GM18907 (cell line): Measurements from ENCODE around the gene TRMT11.
"Not testable (repeated sequence)": the region's sequence is repeated elsewhere in the genome, so short reads cannot be mapped to it uniquely, and the experiment has no call there.

Experiments used
- ATAC-seq: cut with Tn5 transposase; IDR thresholded peaks from one replicate; pipeline ENCODE4 v1.9.1; 2021; ENCODE audit warnings: mild to moderate bottlenecking, moderate library complexity; ENCODE audit not compliant: unreplicated experiment

TRMT11 gene

DNA sequence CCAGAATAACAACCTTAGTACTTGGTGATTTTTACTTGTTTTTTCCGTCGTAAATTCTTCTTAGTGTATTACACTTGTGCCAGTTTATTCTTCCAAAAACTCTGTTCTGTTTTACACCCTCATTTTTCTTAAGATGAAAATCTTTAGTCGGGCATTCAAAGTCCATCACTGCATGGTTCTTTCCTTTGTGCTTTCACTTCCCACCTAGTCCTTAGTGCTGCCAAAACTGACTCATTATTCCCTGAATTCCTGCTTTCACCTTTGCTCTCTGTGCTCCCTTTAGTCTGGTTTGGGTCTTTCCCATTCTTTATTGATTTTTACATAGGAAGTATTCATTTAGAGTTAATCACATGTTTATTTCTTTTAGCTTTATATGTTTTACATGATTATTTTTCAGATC, 3.3 kb downstream of the TRMT11 start:
- no peak for ATAC-seq

DNA sequence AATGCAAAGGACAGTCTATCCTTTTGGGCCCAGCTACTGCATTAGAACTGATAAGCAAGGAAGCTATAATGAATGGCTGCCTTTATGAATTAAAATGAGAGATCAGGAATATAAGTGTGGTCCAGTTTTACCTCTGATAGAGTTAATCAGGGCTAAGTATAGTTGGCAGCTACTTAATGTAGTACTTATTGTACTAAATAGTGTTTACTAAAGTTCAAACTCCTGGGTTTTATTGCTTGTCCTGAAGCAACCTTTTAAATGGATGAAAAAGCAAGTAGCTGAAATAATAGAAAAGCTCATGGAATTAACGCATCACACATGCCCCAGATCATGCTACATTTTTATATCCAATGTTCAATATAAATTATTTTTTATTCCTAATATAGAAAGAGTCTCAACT, 5.3 kb downstream of the TRMT11 start:
- ATAC-seq: no peak

DNA sequence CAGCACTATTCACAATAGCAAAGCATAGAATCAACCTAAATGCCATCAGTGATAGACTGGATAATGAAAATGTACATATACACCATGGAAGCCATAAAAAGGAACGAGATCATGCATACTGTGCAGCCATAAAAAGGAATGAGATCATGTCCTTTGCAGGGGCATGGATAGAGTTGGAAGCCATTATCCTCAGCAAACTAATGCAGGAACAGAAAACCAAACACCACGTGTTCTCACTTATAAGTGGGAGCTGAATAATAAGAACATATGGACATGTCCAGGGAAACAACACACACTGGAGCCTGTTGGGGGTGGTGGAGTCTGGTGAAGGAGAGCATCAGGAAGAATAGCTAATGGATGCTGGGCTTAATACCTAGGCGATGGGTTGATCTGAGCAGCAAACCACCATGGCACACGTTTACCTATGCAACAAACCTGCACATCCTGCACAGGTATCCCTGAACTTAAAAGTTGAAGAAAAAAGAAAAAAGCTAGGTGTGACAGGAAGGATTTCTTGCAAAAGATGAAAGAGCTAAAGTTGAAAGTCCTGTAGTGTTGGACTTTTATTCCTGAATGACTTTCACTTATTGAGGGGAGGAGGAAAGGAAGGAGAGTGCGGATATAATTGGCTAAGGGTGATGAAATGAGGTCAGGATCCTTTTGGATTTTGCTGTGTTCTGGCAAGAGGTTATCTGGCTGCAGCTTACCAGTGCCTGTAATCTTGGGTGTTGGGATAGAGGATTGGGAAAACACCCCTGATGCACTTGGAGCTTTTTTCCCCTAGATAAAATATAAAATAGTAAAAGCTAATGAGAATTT, 8.5 kb downstream of the TRMT11 start:
- no peak for ATAC-seq

DNA sequence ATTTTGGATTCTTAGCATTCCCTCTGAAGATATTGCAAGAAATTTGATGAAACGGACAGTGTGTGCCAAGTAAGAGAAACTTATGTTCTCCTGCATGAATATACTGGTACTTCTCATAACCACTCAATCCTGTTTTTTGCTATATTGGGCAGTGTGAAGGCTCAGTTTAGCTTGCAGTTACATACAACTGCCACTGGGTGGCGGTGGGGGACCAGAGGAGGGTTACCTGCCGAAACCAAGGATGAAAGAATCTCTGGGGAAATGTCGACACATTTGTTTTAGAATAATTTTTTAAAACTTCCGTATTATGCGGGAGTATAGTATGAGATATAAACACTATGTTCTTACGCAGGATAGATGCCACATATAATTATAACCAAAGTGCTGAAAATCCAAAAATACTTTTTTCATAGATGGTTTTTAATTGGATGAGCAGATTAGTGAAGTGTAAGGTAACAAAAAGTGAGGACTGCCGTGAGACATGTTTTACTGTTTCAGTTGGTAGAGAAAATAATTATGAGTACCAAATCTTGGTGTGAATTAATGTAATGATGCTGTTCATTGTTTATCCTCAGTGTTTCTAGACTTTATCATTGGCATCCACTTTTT, 9.7 kb downstream of the TRMT11 start:
- ATAC-seq: peak; percentile 95

DNA sequence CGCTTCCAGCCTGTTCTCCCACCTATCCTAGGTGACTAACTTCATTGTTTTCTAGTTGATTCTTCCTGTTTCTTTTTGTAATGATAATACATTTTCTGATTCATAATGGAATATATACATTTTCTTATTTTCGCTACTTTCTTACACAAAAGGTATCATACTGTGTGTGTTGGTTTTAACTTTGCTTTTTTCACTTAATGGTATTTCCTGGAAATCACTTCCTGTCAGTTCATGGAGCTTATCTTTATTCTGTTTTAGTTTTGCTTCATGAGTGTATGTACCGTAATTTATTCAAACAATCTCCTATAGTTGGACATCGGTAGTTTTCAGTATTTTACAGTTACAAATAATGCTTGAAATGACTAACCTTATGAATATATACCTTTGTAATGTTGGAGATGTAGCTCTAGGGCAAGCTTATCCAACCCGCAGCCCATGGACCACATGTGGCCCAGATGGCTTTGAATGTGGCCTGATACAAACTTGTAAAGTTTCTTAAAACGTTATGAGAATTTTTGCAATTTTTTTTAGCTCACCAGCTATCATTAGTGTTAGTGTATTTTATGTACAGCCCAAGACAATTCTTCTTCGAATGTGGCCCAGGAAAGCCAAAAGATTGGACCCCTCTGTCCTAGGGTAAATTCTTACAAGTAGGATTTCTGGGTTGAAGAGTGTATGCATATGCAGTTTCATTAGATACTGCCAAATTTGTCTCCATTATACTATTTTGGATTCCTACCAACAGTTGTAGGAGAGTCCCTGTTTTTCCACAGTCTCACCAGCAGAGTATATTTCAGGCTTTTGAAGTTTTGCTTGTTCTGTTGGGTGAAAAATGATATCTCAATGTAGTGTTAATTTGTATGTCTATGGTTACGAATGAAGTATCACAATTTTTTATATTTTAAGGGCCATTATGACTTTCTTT, 16.7 kb downstream of the TRMT11 start:
- ATAC-seq: no peak

DNA sequence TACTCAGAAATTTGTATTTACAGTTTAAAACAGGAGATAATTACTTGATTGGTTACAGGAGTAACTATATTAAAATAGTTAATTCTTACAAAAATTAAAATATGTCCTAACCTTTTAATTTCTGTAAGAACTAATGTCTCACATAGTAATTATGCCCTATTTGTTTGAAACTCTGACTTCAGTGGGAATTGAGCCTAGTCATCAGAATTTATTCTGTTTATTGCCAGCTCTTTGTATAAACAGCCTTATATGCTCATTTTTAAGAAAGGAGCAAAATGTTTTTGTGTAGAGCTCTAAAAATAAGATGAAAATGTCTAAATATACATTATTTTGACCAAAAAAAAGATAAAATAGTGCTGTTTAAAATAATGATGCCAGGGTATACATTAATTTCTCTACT, 21.5 kb downstream of the TRMT11 start:
- no peak for ATAC-seq

DNA sequence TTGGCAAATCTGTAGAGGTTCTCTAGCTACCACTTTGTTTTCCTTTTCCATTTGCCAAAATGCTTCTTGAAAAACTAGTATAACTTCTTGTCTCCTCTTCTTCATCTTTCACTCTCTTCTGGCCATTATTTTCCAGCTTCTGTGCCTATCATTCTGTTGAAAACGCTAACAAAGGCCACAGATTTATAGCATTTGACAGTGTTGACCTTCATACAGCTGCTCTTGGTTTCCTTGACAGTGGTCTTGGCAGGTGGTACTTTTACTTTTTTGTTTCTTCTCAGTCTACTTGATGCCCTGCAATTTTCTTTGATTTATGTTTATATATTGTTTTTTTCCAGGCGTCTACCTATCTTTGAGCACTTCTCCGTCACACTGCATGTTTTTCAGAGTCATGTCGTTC, 23.7 kb downstream of the TRMT11 start:
- ATAC-seq: no peak

DNA sequence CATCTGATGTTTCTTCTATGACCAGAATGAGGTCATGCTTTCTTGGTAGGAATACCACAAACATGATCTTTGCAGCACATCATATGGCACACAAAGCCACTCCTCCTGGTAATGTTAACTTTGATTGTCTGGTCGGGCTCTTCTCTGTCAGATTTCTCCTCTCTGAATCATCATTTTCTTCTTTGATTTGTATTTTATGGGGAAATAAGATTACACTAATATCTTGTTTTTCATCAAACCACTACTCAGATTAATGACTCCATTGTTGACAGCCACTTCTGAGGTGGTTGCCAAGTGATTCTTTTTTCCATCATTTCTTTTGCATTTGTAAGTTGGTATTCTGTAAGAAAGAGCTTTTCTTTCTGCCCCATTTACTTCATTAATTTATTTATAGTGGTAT, 29.5 kb downstream of the TRMT11 start:
- ATAC-seq: no peak

DNA sequence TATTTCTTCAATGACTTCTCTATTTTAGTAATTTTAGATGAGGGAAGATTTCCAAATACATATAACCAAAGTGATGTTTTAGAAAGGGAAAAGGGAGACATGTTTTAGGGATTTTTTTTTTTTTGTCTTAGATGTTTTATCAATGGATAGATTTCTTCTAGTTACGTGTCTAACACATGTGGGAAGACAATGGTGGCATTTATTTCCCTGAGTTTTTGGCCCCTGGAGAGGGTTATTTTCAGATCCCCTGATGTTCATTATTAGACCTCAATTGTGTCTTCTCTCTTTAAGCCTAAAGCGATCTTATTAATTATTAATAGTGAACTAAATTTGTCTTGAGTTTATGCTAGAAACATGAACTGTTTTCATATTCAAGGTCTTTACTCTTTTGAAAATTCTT, 30.3 kb downstream of the TRMT11 start:
- no peak for ATAC-seq

DNA sequence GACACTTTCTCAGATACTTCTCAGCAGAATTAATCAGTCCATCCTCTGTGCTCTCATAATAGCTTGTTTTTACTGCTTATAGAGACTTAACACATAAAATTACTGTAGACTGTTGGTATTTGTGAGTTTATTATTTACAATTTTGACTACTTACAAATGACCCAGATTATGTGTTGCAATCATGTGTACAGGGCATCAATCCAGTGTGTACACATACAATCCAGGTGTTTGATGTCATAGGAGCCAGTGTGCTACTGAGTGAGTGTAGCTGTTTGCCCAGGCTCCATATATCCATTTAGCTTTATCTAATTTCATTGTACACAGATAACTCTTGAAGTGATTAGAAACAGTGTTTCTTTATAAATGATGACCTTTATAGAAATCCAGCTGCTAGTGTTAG, 31.3 kb downstream of the TRMT11 start:
- no peak for ATAC-seq

DNA sequence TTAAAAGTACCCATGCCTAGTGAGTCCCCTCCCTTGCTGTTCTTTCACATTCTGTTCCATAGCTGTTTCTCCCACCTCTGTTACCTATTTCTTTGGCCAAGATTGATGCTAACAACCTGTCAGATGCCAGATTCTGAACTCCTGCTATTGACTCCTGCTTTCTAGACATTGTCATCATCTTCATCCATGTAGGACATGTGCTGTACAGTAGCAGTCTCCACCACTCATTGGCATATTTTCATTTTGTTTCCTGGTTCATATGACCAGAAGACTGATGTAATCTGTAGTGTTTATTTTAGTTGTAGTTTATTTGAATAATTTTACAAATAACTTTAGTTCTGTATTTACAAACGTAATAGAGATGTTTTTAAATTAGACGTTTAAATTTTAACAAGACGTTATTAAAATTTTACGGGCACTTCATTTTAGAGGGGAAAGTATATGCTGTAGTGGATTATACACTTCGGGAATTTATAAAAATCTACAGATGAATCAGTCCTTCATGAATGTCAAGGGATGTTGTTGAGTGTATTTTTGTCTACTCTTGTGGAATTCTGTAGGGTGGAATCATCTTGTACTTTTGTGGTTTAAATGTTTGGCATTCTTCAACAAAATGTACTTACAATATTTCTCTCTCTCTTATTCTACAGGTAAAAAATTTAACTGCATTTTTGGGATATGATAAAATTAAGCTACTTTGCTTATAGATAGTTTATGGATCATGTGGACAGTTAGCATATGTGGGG, 34.1 kb downstream of the TRMT11 start:
- ATAC-seq: no peak

DNA sequence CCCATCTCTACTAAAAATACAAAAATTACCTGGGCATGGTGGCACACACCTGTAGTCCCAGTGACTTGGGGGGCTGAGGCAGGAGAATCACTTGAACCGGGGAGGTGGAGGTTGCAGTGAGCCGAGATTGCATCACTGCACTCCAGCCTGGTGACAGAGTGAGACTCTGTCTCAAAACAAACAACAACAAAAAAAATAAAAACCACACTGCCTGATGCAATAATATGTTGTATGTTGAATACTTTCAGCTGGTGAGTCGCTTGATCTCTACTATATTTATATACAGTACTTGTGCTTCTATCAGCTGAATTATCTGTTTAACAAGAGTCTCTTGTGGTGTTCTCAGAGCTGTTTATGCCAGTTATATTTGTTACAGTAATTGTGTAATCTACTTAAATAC, 37.1 kb downstream of the TRMT11 start:
- ATAC-seq: not testable (repeated sequence)

DNA sequence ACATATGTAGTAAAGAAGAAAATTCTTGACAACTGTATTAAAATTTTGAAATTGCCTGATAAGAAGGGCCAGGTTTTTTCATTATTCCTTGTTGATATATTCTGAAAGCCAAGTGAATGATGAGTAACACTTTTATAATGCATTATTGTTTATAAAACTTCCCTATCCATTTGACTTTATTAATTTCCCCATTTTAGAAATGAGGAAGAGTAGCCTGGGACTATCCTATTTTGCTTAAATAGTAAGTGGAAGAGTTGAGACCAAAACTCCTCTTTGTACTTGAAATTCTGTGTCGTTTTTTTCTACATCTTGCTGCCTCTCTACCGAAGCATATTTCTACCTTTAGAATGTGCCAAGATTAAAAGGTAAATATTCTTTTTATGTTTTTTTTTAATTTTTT, 39.7 kb downstream of the TRMT11 start:
- ATAC-seq: no peak

DNA sequence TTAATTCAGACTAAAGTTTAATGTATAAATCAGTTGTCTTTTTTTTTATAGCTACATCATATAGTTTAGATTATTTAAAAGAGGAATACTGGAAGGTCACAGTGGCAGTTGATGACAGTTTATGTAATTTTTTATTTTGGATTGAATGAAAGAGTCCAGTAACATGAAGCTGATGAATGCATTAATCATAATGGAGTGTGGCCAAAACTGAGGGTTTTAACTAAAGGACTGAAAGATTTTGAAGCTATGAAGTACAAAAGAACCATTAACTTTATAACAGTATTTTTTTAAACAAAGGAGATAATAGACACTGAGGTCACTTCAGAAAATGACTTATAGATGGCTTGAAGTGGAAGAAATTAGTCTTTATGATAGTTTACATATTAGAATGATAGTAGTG, 41.3 kb downstream of the TRMT11 start:
- no peak for ATAC-seq

DNA sequence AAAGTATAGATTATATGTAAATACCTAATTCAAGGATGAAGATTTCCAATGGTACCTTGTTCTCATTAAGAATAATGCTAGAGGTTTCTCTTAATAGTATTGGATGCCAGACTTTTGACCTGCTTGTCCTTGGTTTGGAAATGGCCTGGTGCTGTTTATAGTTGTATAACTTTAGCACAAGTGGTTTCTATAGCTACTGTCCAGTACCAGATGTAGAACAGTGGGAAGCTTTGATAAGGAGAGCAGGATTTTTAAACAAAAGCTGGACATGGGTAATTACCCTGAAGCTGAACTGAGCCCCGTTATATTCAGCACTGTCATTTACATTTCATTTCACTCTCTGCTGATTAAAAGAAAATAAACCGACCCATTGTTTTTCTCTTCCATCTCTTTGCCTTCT, 43.7 kb downstream of the TRMT11 start:
- no peak for ATAC-seq

DNA sequence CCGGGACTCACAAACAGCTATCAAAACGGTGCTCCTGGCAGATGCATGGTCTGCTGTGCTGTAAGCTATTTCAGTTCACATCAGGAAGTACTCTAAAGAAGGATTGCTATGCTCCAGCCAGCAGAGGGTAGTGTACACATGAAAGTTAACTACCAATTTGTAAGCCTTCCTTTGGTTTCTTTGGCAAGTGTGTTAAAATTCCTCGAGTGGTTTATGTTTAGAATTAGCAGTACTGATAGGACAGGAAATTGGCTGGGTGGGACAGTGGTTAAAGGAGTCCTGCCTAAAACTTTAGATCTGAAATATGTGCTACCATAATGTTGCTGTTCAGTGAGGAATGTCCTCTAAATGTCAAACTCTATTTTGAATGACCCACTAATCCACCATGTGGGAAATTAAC, 47.4 kb downstream of the TRMT11 start:
- ATAC-seq: peak; percentile 92

DNA sequence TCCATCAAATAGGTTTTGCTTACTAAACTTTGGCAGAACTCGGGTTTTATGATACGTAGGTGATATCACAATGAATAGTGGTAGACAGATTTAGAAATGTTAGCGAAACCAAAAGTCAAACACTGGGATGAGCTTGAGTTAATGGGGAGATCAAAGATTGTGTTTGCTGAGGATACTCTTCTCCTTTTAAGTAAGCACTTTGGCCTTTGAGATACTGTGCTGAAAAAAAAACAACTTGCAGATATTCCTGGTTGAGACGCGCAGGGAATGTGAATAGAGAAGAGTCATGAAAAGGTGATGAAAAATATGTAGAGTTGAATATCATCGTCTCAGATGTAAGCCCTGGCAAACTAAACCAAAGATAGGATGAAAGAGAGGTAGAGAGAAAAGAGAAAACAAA, 48.3 kb downstream of the TRMT11 start:
- ATAC-seq: no peak

DNA sequence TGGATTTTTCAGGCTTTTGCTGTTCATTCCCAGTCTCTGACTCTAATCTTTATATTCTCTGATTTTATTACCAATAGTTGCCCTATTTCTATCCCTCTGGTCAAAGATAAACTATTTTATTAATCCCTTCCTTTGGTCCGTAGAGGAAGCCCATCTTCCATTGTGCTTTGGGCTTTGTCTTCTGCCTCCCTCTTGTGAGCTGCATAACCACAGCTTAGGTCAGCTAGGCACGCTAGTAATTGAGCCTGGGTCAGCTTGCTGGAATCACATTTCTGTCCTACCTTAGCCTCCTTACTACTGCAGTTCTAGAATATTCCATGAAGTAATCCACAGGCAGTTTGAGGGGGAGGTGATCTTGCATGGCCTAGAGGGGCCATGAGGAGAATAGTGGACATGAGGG, 49.4 kb downstream of the TRMT11 start:
- no peak for ATAC-seq

DNA sequence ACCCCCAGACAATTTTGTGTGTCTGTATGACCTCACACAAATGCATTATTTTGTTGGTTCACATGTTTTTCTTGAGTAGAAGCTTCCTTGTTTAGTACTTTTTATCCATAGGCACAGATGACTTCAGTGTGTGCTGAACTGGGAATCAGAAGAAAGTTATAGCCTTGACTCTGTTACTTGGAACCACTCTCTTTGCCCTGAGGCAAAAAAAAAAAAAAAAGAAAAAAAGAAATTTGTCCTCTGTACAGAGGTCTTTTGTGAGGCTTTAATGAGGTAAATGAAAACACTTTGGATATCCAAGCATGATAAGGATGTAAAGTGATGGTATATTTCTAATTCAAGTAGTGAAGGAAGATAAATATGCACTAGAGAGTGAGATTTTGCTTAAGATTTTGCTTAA, 51.9 kb downstream of the TRMT11 start:
- ATAC-seq: no peak

DNA sequence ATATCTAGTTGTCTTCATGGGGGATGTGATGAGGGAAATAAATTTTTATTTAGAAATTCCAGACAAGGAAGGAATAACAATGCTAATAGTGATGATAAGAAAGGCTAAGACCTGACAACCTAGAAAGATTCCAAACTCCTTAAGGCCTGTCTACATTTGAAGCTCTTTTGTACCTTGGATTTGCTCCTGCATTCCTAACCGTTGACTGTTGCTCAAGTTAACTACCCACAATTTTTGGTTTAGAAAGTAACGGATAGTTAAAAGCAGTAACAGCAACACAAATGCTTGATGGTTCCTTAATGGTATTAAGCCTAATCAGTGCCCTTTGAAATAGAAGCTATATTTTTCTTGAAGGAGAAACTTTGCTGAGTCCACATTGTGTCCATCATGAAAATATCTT, 52.9 kb downstream of the TRMT11 start:
- ATAC-seq: no peak

DNA sequence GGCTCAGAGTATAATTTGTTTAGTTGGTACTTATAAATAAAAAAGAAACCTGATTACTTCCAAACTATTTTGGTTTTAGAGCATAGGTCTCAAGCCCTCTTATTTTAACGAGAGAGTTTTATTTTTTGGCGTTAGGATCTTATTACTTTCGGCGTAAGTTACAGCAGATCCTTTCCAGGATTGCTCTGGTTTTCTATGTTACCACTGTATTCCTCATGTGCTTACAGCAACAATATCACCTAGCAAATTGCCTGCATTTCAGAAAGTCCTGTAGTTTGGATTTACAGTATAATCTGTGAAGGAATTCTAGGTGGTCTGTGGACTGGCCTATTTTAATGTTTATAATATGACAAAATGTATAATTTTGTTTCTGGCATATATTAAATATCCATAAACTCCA, 54.1 kb downstream of the TRMT11 start:
- ATAC-seq: no peak
